SK-N-SH (cell line): Measurements from ENCODE around the gene FASTK. TPM values are rescaled to one million over a fixed set of nuclear protein-coding genes. Genes with fewer than 3 reads are reported as not detected.

Source experiments
- CTCF ChIA-PET: fragments of 300-600, 350-600 bp; formaldehyde crosslinking; extraction: SDS; loops from one replicate; lab custom pipeline; 2021; lab: Yijun Ruan, JAX
- POLR2A ChIA-PET: fragments of 350-600 bp; sonication (Branson Sonifier 250); formaldehyde crosslinking; extraction: SDS; loops from one replicate; lab custom pipeline; 2020; ENCODE audit warnings: antibody characterized with exemption, inconsistent platforms; lab: Yijun Ruan, JAX
- DNase-seq: peaks from one replicate; pipeline ENCODE4 v3.0.0; 2012
- H2AFZ ChIP-seq: fragments of 200-600 bp; sonication (generic); 2 replicates; pipeline ENCODE4 v1.8.1; 2016; ENCODE audit warnings: antibody characterized with exemption, mild to moderate bottlenecking, low read depth
- H3F3A ChIP-seq: fragments of 200-600 bp; sonication (generic); replicated peaks from 2 replicates; pipeline ENCODE3; 2016; ENCODE audit warnings: antibody characterized with exemption, mild to moderate bottlenecking; ENCODE audit not compliant: insufficient read depth
- H3K27ac ChIP-seq, 2 experiments: fragments of 200-500 bp in 1 of 2; fragments of 200-600 bp in 1 of 2; sonication (Bioruptor generic) in 1 of 2; sonication (generic), shearing (Covaris generic) in 1 of 2; 2 replicates each; pipeline versions ENCODE4 v1.5.1 to v1.6.1; 2014 to 2016; ENCODE audit warnings: low read depth in 2 of 2, inconsistent platforms in 1 of 2, low read length in 1 of 2, mild to moderate bottlenecking in 1 of 2, mixed read lengths in 1 of 2
- H3K27me3 ChIP-seq: fragments of 200-600 bp; sonication (generic), shearing (Covaris generic); 2 replicates; pipeline ENCODE4 v1.6.1; 2016; ENCODE audit warnings: mixed run types; ENCODE audit not compliant: insufficient read depth
- H3K36me3 ChIP-seq, 2 experiments: fragments of 200-500 bp in 1 of 2; fragments of 200-600 bp in 1 of 2; sonication (Bioruptor generic) in 1 of 2; sonication (generic) in 1 of 2; replicated peaks in 1 of 2; 2 replicates each; pipeline versions ENCODE3 to v1.5.1; 2014 to 2016; ENCODE audit warnings: low read length in 1 of 2, mild to moderate bottlenecking in 1 of 2; ENCODE audit not compliant: insufficient read depth in 2 of 2, control insufficient read depth in 1 of 2
- H3K4me1 ChIP-seq, 2 experiments: fragments of 200-500 bp in 1 of 2; fragments of 200-600 bp in 1 of 2; sonication (Bioruptor generic) in 1 of 2; sonication (generic), shearing (Covaris generic) in 1 of 2; 2 replicates each; pipeline versions ENCODE4 v1.5.1 to v1.6.1; 2014 to 2016; ENCODE audit warnings: low read depth in 1 of 2, low read length in 1 of 2, mixed run types in 1 of 2; ENCODE audit not compliant: insufficient read depth in 2 of 2, control insufficient read depth in 1 of 2
- H3K4me2 ChIP-seq: fragments of 200-600 bp; sonication (generic), shearing (Covaris generic); 2 replicates; pipeline ENCODE4 v1.6.1; 2017; ENCODE audit warnings: mixed run types
- H3K4me3 ChIP-seq, 2 experiments: fragments of 200-500 bp in 1 of 2; fragments of 200-600 bp in 1 of 2; sonication (Bioruptor generic) in 1 of 2; sonication (generic), shearing (Covaris generic) in 1 of 2; 2 replicates each; pipeline versions ENCODE4 v1.5.1 to v1.8.1; 2014 to 2016; ENCODE audit warnings: low read depth in 2 of 2, inconsistent platforms in 1 of 2, low read length in 1 of 2, mild to moderate bottlenecking in 1 of 2, mixed read lengths in 1 of 2, moderate library complexity in 1 of 2
- H3K79me2 ChIP-seq: fragments of 200-600 bp; sonication (generic); 2 replicates; pipeline ENCODE4 v1.8.1; 2017; ENCODE audit warnings: mild to moderate bottlenecking; ENCODE audit not compliant: insufficient read depth
- H3K9ac ChIP-seq: fragments of 200-600 bp; sonication (generic); 2 replicates; pipeline ENCODE4 v1.6.1; 2017; ENCODE audit warnings: mixed run types
- H3K9me2 ChIP-seq: fragments of 200-600 bp; sonication (generic); 2 replicates; pipeline ENCODE4 v1.6.1; 2017; ENCODE audit warnings: mixed run types
- H3K9me3 ChIP-seq: fragments of 200-600 bp; sonication (generic); 2 replicates; pipeline ENCODE4 v1.6.1; 2017; ENCODE audit warnings: mixed run types, mild to moderate bottlenecking, moderate library complexity
- H4K20me1 ChIP-seq: fragments of 200-600 bp; sonication (generic); 2 replicates; pipeline ENCODE4 v1.6.1; 2017; ENCODE audit warnings: mild to moderate bottlenecking, mixed run types; ENCODE audit not compliant: insufficient read depth
- CHD2 ChIP-seq: fragments of 150-350 bp; IDR thresholded peaks from 2 replicates; pipeline ENCODE4 v1.6.1; 2018; ENCODE audit warnings: low read length; ENCODE audit not compliant: partially characterized antibody
- EP300 ChIP-seq, 2 experiments: IDR thresholded peaks; 2 replicates each; pipeline versions ENCODE4 v1.4.0 to v1.6.1; 2012; ENCODE audit warnings: borderline replicate concordance in 1 of 2, low read depth in 1 of 2, low read length in 1 of 2
- FOXJ3 ChIP-seq: sonication (generic); formaldehyde crosslinking; IDR thresholded peaks from 2 replicates; pipeline ENCODE4 v1.5.1; 2020; ENCODE audit warnings: mild to moderate bottlenecking, missing genetic modification reagents
- GABPA ChIP-seq: IDR thresholded peaks from 2 replicates; pipeline ENCODE4 v1.4.0; 2012; ENCODE audit warnings: low read depth, mild to moderate bottlenecking
- MXI1 ChIP-seq: IDR thresholded peaks from 2 replicates; pipeline ENCODE4 v1.6.1; 2012; ENCODE audit warnings: mild to moderate bottlenecking, low read depth, low read length, improper control_type of control experiment
- NFIC ChIP-seq: IDR thresholded peaks from 2 replicates; pipeline ENCODE4 v1.4.0; 2012; ENCODE audit warnings: borderline replicate concordance
- POLR2AphosphoS5 ChIP-seq: IDR thresholded peaks from 2 replicates; pipeline ENCODE4 v1.6.1; 2012; ENCODE audit warnings: low read depth, low read length
- RAD21 ChIP-seq: IDR thresholded peaks from 2 replicates; pipeline ENCODE4 v1.6.1; 2012; ENCODE audit warnings: mild to moderate bottlenecking, low read length
- RCOR1 ChIP-seq: fragments of 150-350 bp; IDR thresholded peaks from 2 replicates; pipeline ENCODE4 v1.6.1; 2017; ENCODE audit warnings: antibody characterized with exemption, low read length
- SMC3 ChIP-seq: IDR thresholded peaks from 2 replicates; pipeline ENCODE4 v1.6.1; 2012; ENCODE audit warnings: low read depth, low read length, improper control_type of control experiment
- TAF1 ChIP-seq: IDR thresholded peaks from 2 replicates; pipeline ENCODE4 v1.6.1; 2012; ENCODE audit warnings: low read depth, mild to moderate bottlenecking, low read length, moderate library complexity, borderline replicate concordance
- TCF12 ChIP-seq: IDR thresholded peaks from 2 replicates; pipeline ENCODE4 v1.4.0; 2012
- WGBS: methylation state at CpG from one replicate; pipeline ENCODE4 v1.1.6; 2017; ENCODE audit warnings: low lambda C conversion rate; 5-methylcytosine and 5-hydroxymethylcytosine counted together
- polyA plus RNA-seq, 3 experiments: library from polyadenylated mRNA; depleted of rRNA; stranded (reverse); fragments of >200 nt; gene quantifications; 2 replicates each; pipeline ENCODE4 v1.2.3, GENCODE V29; 2012
- TF ChIP-seq, protein P1 (sequence below): IDR thresholded peaks from 2 replicates; pipeline ENCODE4 v1.4.0; 2012; ENCODE audit warnings: low read depth, borderline replicate concordance
- TF ChIP-seq, protein P2 (sequence below): IDR thresholded peaks from 2 replicates; pipeline ENCODE4 v1.6.1; 2012; ENCODE audit warnings: mild to moderate bottlenecking, low read depth, low read length, moderate library complexity
- TF ChIP-seq, protein P3 (sequence below): fragments of 200-600 bp; sonication (generic); IDR thresholded peaks from 2 replicates; pipeline ENCODE4 v1.6.1; 2017; ENCODE audit warnings: antibody characterized with exemption, mild to moderate bottlenecking, moderate library complexity
- TF ChIP-seq, protein P4 (sequence below): fragments of 150-350 bp; IDR thresholded peaks from 2 replicates; pipeline ENCODE4 v1.6.1; 2016; ENCODE audit warnings: mild to moderate bottlenecking, low read depth, low read length

The FASTK gene
- polyA plus RNA-seq, 1 of the 3 experiments (the other 2 are of a cell fraction) = 125 TPM

DNA sequence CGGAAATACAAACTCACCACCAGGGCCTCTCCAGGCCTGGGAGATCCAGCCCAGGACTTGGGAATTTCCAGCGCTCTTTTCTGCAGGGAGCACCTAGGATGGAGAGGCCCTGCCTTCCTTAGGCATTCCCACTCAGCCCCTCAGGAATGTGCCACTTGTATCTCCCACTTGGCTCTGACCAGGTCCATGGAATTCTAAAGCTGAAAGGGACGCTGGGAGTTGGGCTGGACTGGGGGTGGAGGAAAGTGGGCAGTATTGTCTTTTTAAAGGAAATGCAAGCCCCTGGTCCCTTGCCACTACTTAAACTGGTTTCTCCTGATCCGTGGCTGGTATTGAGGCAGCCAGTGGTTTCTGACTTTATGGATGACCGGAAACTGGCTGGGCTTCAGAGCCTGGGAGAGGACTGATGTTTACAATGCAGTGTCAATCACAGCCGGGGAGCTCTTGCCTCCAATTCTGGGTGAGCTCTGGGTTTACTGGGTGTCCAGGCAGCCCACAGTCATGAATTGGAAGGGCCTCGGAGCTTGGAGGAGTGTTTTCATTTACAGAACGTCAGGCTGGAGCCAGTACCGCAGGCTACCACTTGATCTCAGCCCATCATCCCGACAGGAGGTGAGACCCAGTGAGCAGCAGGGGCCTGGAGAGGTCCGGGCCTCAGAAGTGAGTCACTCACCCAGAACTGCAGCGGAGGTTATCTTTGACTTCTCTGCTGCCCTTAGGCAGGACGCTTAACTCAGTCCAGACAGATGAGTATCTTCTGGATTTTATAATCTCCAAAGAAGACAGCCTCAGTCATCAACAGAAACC, 32.9 kb upstream of the FASTK start (continued):
- no peak; the same call in 1 of the 2 replicates for TF ChIP-seq GABPA
- TF ChIP-seq RCOR1 = peak; percentile 97
- TF ChIP-seq, protein P1, sequence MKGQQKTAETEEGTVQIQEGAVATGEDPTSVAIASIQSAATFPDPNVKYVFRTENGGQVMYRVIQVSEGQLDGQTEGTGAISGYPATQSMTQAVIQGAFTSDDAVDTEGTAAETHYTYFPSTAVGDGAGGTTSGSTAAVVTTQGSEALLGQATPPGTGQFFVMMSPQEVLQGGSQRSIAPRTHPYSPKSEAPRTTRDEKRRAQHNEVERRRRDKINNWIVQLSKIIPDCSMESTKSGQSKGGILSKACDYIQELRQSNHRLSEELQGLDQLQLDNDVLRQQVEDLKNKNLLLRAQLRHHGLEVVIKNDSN = no peak
- TF ChIP-seq, protein P2, sequence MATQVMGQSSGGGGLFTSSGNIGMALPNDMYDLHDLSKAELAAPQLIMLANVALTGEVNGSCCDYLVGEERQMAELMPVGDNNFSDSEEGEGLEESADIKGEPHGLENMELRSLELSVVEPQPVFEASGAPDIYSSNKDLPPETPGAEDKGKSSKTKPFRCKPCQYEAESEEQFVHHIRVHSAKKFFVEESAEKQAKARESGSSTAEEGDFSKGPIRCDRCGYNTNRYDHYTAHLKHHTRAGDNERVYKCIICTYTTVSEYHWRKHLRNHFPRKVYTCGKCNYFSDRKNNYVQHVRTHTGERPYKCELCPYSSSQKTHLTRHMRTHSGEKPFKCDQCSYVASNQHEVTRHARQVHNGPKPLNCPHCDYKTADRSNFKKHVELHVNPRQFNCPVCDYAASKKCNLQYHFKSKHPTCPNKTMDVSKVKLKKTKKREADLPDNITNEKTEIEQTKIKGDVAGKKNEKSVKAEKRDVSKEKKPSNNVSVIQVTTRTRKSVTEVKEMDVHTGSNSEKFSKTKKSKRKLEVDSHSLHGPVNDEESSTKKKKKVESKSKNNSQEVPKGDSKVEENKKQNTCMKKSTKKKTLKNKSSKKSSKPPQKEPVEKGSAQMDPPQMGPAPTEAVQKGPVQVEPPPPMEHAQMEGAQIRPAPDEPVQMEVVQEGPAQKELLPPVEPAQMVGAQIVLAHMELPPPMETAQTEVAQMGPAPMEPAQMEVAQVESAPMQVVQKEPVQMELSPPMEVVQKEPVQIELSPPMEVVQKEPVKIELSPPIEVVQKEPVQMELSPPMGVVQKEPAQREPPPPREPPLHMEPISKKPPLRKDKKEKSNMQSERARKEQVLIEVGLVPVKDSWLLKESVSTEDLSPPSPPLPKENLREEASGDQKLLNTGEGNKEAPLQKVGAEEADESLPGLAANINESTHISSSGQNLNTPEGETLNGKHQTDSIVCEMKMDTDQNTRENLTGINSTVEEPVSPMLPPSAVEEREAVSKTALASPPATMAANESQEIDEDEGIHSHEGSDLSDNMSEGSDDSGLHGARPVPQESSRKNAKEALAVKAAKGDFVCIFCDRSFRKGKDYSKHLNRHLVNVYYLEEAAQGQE = peak; percentile 72; the same call in 1 of the 2 replicates
- peak; percentile 72; the same call in 1 of the 2 replicates for TF ChIP-seq FOXJ3
- TF ChIP-seq TAF1 = peak; percentile 70; the same call in 1 of the 2 replicates
- peak; percentile 47 to 79; a peak in 2 of 4 replicates for TF ChIP-seq EP300 (IDR thresholded peaks at IDR 0.05; ENCODE audit: borderline replicate concordance in 1 of 2, low read depth in 1 of 2, low read length in 1 of 2)

DNA sequence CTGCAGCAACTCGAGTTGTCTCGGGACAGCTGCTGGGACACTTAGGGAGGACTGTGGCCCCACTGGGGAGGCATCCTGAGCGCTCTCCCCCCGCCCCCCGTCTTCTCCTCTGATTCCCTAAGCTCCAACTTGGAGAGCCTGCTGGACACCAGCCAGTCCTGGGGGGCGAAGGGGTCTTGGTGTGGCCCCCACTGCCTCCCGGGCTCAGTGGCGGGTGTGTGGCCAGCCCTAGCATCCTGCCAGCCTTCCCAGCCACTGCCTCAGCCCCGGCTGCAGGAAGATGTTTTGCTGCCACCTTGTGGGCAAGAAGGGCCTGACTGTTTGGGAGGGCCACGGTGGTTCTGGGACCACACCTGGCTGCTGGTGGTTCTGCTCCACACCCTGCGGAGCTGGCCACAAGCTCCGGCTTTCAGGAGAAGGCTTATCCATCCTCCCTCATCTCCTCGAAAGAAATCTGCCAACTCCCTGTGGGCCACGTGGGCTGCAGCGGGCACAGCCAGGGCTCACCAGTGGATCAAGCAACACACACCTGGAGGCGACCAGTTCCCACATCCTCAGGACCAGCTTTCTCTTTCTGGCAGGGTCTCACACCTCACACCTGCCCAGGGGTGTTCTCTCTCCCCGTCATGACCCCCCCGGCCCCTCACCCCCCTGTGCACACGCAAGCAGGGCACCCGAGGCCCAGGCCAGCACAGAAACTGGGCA, 30.5 kb upstream of the FASTK start:
- H3F3A ChIP-seq = peaks cover 43% of the 10 kb centered on the region
- H3K9me2 ChIP-seq = no peaks in the 10 kb centered on the region
- no peak overlapping the region for H2AFZ ChIP-seq
- ChIA-PET POLR2A (interaction anchor here (0.5 kb wide), 1 partner anchor 90 kb away, joined by 3 read pairs; no protein-coding TSS in a partner anchor), CTCF (interaction anchor here (0.6 to 18.7 kb wide), 61 partner anchors 9 to 664 kb away, joined by 3 to 474 read pairs (median 4); partner anchors contain the start of genes ABCB8, AGAP3, ATG9B and CDK5)
- H3K27me3 ChIP-seq = no peaks in the 10 kb centered on the region
- TF ChIP-seq RCOR1 = peak; percentile 57; the same call in 1 of the 2 replicates
- TF ChIP-seq, protein P3, sequence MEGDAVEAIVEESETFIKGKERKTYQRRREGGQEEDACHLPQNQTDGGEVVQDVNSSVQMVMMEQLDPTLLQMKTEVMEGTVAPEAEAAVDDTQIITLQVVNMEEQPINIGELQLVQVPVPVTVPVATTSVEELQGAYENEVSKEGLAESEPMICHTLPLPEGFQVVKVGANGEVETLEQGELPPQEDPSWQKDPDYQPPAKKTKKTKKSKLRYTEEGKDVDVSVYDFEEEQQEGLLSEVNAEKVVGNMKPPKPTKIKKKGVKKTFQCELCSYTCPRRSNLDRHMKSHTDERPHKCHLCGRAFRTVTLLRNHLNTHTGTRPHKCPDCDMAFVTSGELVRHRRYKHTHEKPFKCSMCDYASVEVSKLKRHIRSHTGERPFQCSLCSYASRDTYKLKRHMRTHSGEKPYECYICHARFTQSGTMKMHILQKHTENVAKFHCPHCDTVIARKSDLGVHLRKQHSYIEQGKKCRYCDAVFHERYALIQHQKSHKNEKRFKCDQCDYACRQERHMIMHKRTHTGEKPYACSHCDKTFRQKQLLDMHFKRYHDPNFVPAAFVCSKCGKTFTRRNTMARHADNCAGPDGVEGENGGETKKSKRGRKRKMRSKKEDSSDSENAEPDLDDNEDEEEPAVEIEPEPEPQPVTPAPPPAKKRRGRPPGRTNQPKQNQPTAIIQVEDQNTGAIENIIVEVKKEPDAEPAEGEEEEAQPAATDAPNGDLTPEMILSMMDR = peak; percentile 94
- TF ChIP-seq POLR2AphosphoS5 = no peak
- peak; percentile 51; the same call in 1 of the 2 replicates for TF ChIP-seq MXI1
- TF ChIP-seq CHD2 = peak; percentile 58
- peak; percentile 90 for TF ChIP-seq SMC3
- peak; percentile 90 for TF ChIP-seq RAD21
- TF ChIP-seq, protein P4, sequence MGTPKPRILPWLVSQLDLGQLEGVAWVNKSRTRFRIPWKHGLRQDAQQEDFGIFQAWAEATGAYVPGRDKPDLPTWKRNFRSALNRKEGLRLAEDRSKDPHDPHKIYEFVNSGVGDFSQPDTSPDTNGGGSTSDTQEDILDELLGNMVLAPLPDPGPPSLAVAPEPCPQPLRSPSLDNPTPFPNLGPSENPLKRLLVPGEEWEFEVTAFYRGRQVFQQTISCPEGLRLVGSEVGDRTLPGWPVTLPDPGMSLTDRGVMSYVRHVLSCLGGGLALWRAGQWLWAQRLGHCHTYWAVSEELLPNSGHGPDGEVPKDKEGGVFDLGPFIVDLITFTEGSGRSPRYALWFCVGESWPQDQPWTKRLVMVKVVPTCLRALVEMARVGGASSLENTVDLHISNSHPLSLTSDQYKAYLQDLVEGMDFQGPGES = peak; percentile 31; the same call in 1 of the 2 replicates
- no peak for TF ChIP-seq EP300 (IDR thresholded peaks at IDR 0.05; ENCODE audit: borderline replicate concordance in 1 of 2, low read depth in 1 of 2, low read length in 1 of 2)
- TF ChIP-seq NFIC = no peak
- no peak for TF ChIP-seq TCF12
- H3K4me1 ChIP-seq = peaks cover 24 to 36% of the 10 kb centered on the region in 2 experiments
- peak; percentile 96 for DNase-seq
- no peaks in the 10 kb centered on the region for H3K36me3 ChIP-seq
- peaks cover 77% of the 10 kb centered on the region for H3K79me2 ChIP-seq
- no peak overlapping the region; a peak in 1 of 4 replicates for H3K4me3 ChIP-seq
- no peak overlapping the region for H3K9ac ChIP-seq
- H4K20me1 ChIP-seq = peaks cover 88% of the 10 kb centered on the region
- WGBS = 51% methylated on average over 17 of the region's 20 CpGs
- no peak overlapping the region for H3K4me2 ChIP-seq
- no peaks in the 10 kb centered on the region for H3K9me3 ChIP-seq
- H3K27ac ChIP-seq = no peak overlapping the region
